Tibial nerve (tissue), 4 donors: ENCODE results near the gene DDOST. TPM values are rescaled to one million over a fixed set of nuclear protein-coding genes. Genes with fewer than 3 reads are reported as not detected.
"Not testable (repeated sequence)": the region's sequence is repeated elsewhere in the genome, so short reads cannot be mapped to it uniquely, and the experiment has no call there.

Source experiments
- DNase-seq, 2 donors: peaks; one replicate each; pipeline ENCODE4 v3.0.0-alpha.2; 2019; ENCODE audit warnings: low spot score in 2 of 2
- H3K27ac ChIP-seq, 4 donors: fragments of 200-600 bp; sonication (generic) in 3 of 4; one replicate each; pipeline ENCODE4 v1.5.1; 2017 to 2019; ENCODE audit warnings: mild to moderate bottlenecking in 1 of 4
- H3K27me3 ChIP-seq, 2 donors: fragments of 200-600 bp; sonication (generic) in 1 of 2; one replicate each; pipeline versions ENCODE4 v1.5.1 to v1.6.0; 2017 to 2019
- H3K36me3 ChIP-seq, 3 donors: fragments of 200-600 bp; sonication (generic); one replicate each; pipeline ENCODE4 v1.5.1; 2018 to 2019
- H3K4me1 ChIP-seq, 4 donors: fragments of 200-600 bp; sonication (generic) in 3 of 4; one replicate each; pipeline ENCODE4 v1.5.1; 2017 to 2019
- H3K4me3 ChIP-seq, 4 donors: fragments of 200-600 bp; sonication (generic) in 3 of 4; one replicate each; pipeline ENCODE4 v1.5.1; 2017 to 2019; ENCODE audit warnings: mild to moderate bottlenecking in 1 of 4, moderate library complexity in 1 of 4
- H3K9me3 ChIP-seq, 4 donors: fragments of 200-600 bp; sonication (generic) in 3 of 4; one replicate each; pipeline ENCODE4 v1.5.1; 2017 to 2019
- CTCF ChIP-seq, 5 experiments: fragments of 200-600 bp in 3 of 5; fragments of 450-650 bp in 2 of 5; sonication (generic) in 3 of 5; IDR thresholded peaks; one replicate each; pipeline ENCODE4 v1.5.1; 2016 to 2019; ENCODE audit warnings: antibody characterized with exemption in 5 of 5, mild to moderate bottlenecking in 3 of 5, moderate library complexity in 2 of 5
- EP300 ChIP-seq, 2 donors: sonication (generic); formaldehyde crosslinking; IDR thresholded peaks; one replicate each; pipeline ENCODE4 v1.6.1; 2017; ENCODE audit warnings: antibody characterized with exemption in 2 of 2, mild to moderate bottlenecking in 1 of 2
- POLR2A ChIP-seq, 2 donors: fragments of 450-650 bp; IDR thresholded peaks; one replicate each; pipeline ENCODE4 v1.6.1; 2017; ENCODE audit warnings: antibody characterized with exemption in 2 of 2, mild to moderate bottlenecking in 2 of 2, moderate library complexity in 2 of 2
- WGBS, 2 donors: methylation state at CpG; one replicate each; pipeline ENCODE4 v1.1.5; 2018; 5-methylcytosine and 5-hydroxymethylcytosine counted together
- total RNA-seq, 4 donors: library from RNA; depleted of rRNA; stranded (reverse); fragments of >200 nt; gene quantifications; one replicate each; pipeline ENCODE4 v1.1.0, GENCODE V29; 2016

Gene DDOST
- total RNA-seq, 4 donors from 2014 or later: 79.7 to 115 (median 99.6) TPM

DNA sequence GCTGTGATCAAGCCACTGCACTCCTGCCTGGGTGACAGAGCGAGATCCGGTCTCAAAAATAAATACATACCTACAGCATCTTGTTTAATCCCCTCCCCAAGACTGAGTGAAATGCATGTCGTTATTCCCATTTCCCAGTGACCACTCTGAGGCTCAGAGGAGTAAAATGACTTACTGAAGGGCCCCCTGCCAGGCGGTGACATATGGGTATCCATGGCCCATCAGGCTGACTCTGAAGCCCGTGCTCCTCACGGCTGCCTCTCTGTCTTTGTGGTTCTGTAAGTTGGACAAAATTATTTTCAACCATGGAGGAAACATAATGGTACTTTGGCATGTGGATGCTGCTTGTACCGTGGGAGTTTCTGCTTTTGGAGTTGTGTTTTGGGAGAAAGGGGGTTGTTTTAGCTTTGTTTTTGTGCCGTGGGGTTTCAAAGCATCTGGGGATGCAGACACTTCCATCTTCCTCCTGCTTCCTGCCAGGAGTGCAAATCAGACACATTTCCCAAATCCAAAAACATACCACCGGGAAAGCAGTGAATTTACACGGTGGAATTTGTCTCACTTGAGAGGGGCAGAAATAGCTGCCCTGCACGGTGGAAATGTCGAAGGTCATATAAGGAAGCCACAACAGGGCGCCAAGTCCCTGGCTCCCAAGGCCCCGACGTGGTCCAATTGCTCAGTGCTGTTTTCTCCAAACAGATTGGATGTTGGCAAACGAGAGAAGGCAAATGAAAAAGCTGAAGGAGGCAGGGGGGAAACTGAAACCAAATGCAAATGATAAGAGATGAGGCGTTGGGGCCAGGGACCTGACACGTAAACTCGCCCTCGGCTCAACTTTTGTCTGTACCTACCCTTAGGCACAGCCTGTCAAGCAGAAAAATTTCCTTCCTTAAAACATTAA, 45.0 kb downstream of the DDOST start:
- no peak for DNase-seq
- Histone ChIP-seq H3K4me1 (peaks cover 0 to 7% (median 0%) of the 10 kb centered on the region in 4 donors), H3K9me3 (no peaks in the 10 kb centered on the region), H3K36me3 (no peaks in the 10 kb centered on the region), H3K27ac (peak overlapping the region in 1 of 4 donors; percentile 1), H3K4me3 (no peak overlapping the region), H3K27me3 (no peaks in the 10 kb centered on the region)
- 36 to 43% methylated on average over 20 of the region's 20 CpGs for WGBS, 2 donors
- no peak for TF ChIP-seq CTCF (IDR thresholded peaks at IDR 0.05)

- H3K36me3 ChIP-seq: no peaks in the 10 kb centered on the region
Measured at GRCh38 chr1:20614131-20614579, 47.0 kb downstream of the DDOST start.

DNA sequence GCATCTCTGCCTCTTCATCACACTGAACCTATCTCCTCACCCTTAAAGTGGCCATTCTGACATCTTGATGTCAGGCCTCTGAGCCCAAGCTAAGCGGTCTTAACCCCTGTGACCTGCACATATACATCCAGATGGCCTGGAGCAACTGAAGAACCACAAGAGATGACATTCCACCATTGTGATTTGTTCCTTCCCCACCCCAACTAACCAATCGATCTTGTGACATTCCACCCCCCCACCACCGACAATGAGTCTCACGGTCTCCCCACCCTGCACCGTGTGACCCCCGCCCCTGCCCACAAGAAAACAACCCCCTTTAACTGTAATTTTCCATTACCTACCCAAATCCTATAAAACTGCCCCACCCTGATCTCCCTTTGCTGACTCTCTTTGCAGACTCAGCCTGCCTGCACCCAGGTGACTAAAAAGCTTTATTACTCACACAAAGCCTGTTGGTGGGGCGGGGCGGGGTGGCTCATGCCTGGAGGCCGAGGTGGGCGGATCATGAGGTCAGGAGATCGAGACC, 48.9 kb downstream of the DDOST start:
- Histone ChIP-seq H3K4me3 (no peak overlapping the region), H3K27me3 (no peaks in the 10 kb centered on the region), H3K9me3 (no peaks in the 10 kb centered on the region), H3K4me1 (peaks cover 0 to 7% (median 0%) of the 10 kb centered on the region in 4 donors), H3K27ac (no peak overlapping the region), H3K36me3 (no peaks in the 10 kb centered on the region)
- WGBS, 2 donors: 63 to 66% methylated on average over 11 of the region's 11 CpGs
- DNase-seq: no peak
- TF ChIP-seq EP300 (IDR thresholded peaks at IDR 0.05) (no peak), CTCF (IDR thresholded peaks at IDR 0.05) (no peak), POLR2A (IDR thresholded peaks at IDR 0.05) (no peak)

More at GRCh38 chr1:20614131-20614579, 47.0 kb downstream of the DDOST start:
- Histone ChIP-seq H3K27ac (no peak overlapping the region), H3K4me1 (peaks cover 0 to 7% (median 0%) of the 10 kb centered on the region in 4 donors), H3K4me3 (no peak overlapping the region), H3K9me3 (no peaks in the 10 kb centered on the region), H3K27me3 (no peaks in the 10 kb centered on the region)
- TF ChIP-seq EP300 (IDR thresholded peaks at IDR 0.05): no peak
- no peak for DNase-seq
- 48 to 57% methylated on average over 3 of the region's 3 CpGs for WGBS, 2 donors

- no peak overlapping the region for H3K4me3 ChIP-seq
- 85 to 95% methylated on average over 5 of the region's 5 CpGs for WGBS, 2 donors
- H3K4me1 ChIP-seq: peaks cover 0 to 7% (median 0%) of the 10 kb centered on the region in 4 donors
- no peaks in the 10 kb centered on the region for H3K36me3 ChIP-seq
- H3K27ac ChIP-seq: no peak overlapping the region
- TF ChIP-seq POLR2A (IDR thresholded peaks at IDR 0.05) (no peak), CTCF (IDR thresholded peaks at IDR 0.05) (no peak), EP300 (IDR thresholded peaks at IDR 0.05) (no peak)
- H3K27me3 ChIP-seq: no peaks in the 10 kb centered on the region
- no peak for DNase-seq
- H3K9me3 ChIP-seq: no peaks in the 10 kb centered on the region
Measured at GRCh38 chr1:20611652-20612051, 49.5 kb downstream of the DDOST start.

- H3K9me3 ChIP-seq: no peaks in the 10 kb centered on the region
- TF ChIP-seq EP300 (IDR thresholded peaks at IDR 0.05): no peak
- WGBS, 2 donors: 91 to 95% methylated on average over 2 of the region's 2 CpGs
- H3K4me1 ChIP-seq: peaks cover 0 to 1% (median 0%) of the 10 kb centered on the region in 4 donors
- no peak overlapping the region for H3K27ac ChIP-seq
- no peak for DNase-seq
- H3K27me3 ChIP-seq: no peaks in the 10 kb centered on the region
- H3K36me3 ChIP-seq: no peaks in the 10 kb centered on the region
- no peak overlapping the region for H3K4me3 ChIP-seq
Measured at GRCh38 chr1:20610970-20611369, 50.2 kb downstream of the DDOST start.

DNA sequence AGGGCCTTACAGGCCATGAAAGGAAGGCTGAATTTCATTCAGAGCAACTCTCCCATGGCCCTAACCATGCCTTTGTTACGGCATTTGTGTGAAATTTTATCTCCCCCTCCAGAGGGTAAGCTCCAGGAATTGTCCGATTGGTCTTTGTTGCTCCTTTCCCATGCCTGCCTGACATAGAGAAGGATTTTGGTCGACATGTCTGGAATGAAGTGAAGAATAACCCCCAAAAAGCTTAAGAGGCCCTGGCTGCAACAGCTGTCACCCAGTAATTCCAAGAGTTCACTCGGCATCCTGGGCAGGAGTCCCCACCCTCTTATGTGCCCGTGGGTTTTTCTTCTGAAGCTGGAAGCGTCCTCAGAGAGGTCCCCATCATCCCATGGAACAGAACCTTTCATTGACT, 51.6 kb downstream of the DDOST start:
- no peak overlapping the region for H3K4me3 ChIP-seq
- H3K36me3 ChIP-seq: no peaks in the 10 kb centered on the region
- H3K9me3 ChIP-seq: no peaks in the 10 kb centered on the region
- no peaks in the 10 kb centered on the region for H3K4me1 ChIP-seq
- no peak for TF ChIP-seq POLR2A (IDR thresholded peaks at IDR 0.05)
- TF ChIP-seq CTCF (IDR thresholded peaks at IDR 0.05): no peak
- no peak for TF ChIP-seq EP300 (IDR thresholded peaks at IDR 0.05)
- no peaks in the 10 kb centered on the region for H3K27me3 ChIP-seq
- DNase-seq: no peak
- no peak overlapping the region for H3K27ac ChIP-seq
- 77 to 88% methylated on average over 6 of the region's 6 CpGs for WGBS, 2 donors

DNA sequence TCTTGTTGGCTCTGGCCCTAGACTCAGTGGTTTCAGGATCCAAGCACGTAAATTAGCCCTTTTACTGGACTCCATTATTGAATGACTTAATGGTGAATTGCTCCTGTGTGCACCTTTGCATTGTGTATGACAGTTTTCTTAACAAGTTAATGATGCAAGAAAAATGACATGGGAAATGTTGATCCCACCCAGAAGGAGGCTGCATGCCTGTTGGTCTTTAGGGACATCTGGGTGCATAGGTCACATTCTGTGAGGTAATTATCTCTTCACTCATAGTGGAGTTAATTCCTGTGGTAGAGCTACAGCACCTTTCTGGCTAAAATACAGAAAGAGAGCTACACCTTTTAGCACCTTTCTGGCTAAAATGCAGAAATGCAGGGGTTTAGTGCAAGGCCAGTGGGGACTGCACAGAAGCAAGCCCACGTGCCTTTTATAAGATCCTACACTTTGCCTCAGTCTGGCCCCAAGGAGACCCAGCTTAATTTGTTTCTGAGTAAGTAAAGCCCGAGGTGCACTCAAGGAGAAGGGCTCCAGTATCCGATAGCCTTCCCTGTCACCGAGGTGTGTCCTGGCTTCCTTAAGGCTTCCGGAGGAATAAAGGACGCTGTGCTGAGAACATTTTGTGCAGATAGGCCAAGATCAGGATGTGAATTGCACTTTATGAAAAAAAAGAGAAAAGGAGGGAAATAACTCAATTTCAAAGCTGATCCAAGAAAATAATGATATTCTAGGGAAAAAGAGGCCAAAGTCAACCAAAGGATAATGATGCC, 54.2 kb downstream of the DDOST start:
- H3K27ac ChIP-seq: peak overlapping the region in 1 of 4 donors; percentile 13

More for the DNA sequence above, 54.2 kb downstream of the DDOST start:
- 47 to 62% methylated on average over 7 of the region's 7 CpGs for WGBS, 2 donors
- not testable (repeated sequence) for H3K9me3 ChIP-seq, H3K4me3 ChIP-seq, H3K27me3 ChIP-seq, H3K4me1 ChIP-seq, DNase-seq, H3K36me3 ChIP-seq
